Fibroblast of lung (primary cell): Measurements from ENCODE around the gene STOX2. TPM values are rescaled to one million over a fixed set of nuclear protein-coding genes. Genes with fewer than 3 reads are reported as not detected.

Experiments used
- DNase-seq, 2 donors: peaks; one replicate each; pipeline versions ENCODE4 v3.0.0 to v3.0.0-alpha.2; 2010; ENCODE audit warnings: low read depth in 2 of 2
- H2AFZ ChIP-seq: 2 replicates; pipeline ENCODE4 v1.5.1; 2012; ENCODE audit warnings: low read length, control low read depth, inconsistent platforms
- H3K27ac ChIP-seq: 2 replicates; pipeline ENCODE4 v1.5.1; 2011; ENCODE audit warnings: low read length, control low read depth; ENCODE audit not compliant: insufficient read depth
- H3K27me3 ChIP-seq: 2 replicates; pipeline ENCODE4 v1.5.1; 2011; ENCODE audit warnings: mild to moderate bottlenecking, low read length; ENCODE audit not compliant: control insufficient read depth, insufficient read depth
- H3K36me3 ChIP-seq: 2 replicates; pipeline ENCODE4 v1.5.1; 2011; ENCODE audit warnings: low read length; ENCODE audit not compliant: control insufficient read depth, insufficient read depth
- H3K4me1 ChIP-seq: 2 replicates; pipeline ENCODE4 v1.5.1; 2011; ENCODE audit warnings: low read length; ENCODE audit not compliant: control insufficient read depth, insufficient read depth; ENCODE audit errors: extremely low read depth
- H3K4me2 ChIP-seq: 2 replicates; pipeline ENCODE4 v1.5.1; 2011; ENCODE audit warnings: low read length, control low read depth; ENCODE audit not compliant: insufficient read depth; ENCODE audit errors: extremely low read depth
- H3K4me3 ChIP-seq, 4 experiments: fragments of 200-600 bp in 1 of 4; sonication (generic) in 1 of 4; replicated peaks in 1 of 4; 2 replicates each; pipeline ENCODE4 v1.5.1; 2011 to 2016; ENCODE audit warnings: low read length in 4 of 4, low read depth in 3 of 4, mild to moderate bottlenecking in 3 of 4, control low read depth in 2 of 4, inconsistent platforms in 1 of 4, mixed read lengths in 1 of 4; ENCODE audit not compliant: insufficient read depth in 1 of 4; ENCODE audit errors: control extremely low read depth in 1 of 4
- H3K79me2 ChIP-seq: 2 replicates; pipeline ENCODE4 v1.5.1; 2012; ENCODE audit warnings: mild to moderate bottlenecking, low read length, inconsistent platforms; ENCODE audit not compliant: control insufficient read depth, insufficient read depth
- H3K9ac ChIP-seq: 2 replicates; pipeline ENCODE4 v1.5.1; 2011; ENCODE audit warnings: mild to moderate bottlenecking, low read length, control low read depth; ENCODE audit not compliant: insufficient read depth
- H3K9me3 ChIP-seq: 2 replicates; pipeline ENCODE4 v1.5.1; 2012; ENCODE audit warnings: low read depth, low read length; ENCODE audit not compliant: control insufficient read depth, insufficient read depth
- H4K20me1 ChIP-seq: 2 replicates; pipeline ENCODE4 v1.5.1; 2011; ENCODE audit warnings: low read length; ENCODE audit not compliant: control insufficient read depth, insufficient read depth; ENCODE audit errors: extremely low read depth
- EZH2 ChIP-seq: IDR thresholded peaks from 2 replicates; pipeline ENCODE4 v1.5.1; 2012; ENCODE audit warnings: low read length, control low read depth, mild to moderate bottlenecking; ENCODE audit errors: missing control alignments
- polyA plus RNA-seq, 2 donors: library from polyadenylated mRNA; depleted of rRNA in 1 of 2; stranded (reverse) in 1 of 2; unstranded in 1 of 2; fragments of >200 nt; gene quantifications; 2 replicates each; pipeline ENCODE4 v1.2.1, GENCODE V29; 2011 to 2012; ENCODE audit warnings: missing spikeins in 1 of 2
- total RNA-seq: library from RNA; depleted of rRNA; stranded (reverse); fragments of >200 nt; gene quantifications from 2 replicates; pipeline ENCODE4 v1.2.1, GENCODE V29; 2014
- TF ChIP-seq, protein P1 (sequence below), 2 donors: IDR thresholded peaks in 1 of 2; conservative IDR thresholded peaks in 1 of 2; 1 replicate in 1 of 2; 2 replicates in 1 of 2; pipeline ENCODE4 v1.5.1; 2011 to 2012; ENCODE audit warnings: low read length in 2 of 2, control low read depth in 1 of 2, inconsistent platforms in 1 of 2, low read depth in 1 of 2, mild to moderate bottlenecking in 1 of 2

STOX2 gene
- total and polyA plus RNA-seq, 2 donors (not counting 1 experiment from before 2014, with no cell fraction given), result 0.66 to 3.3 TPM

GRCh38 chr4:184032091-184032490 is 127.0 kb downstream of the STOX2 start:
- Histone ChIP-seq H3K36me3 (no peaks in the 10 kb centered on the region), H2AFZ (no peak overlapping the region), H3K9me3 (no peaks in the 10 kb centered on the region), H3K4me2 (no peak overlapping the region), H3K79me2 (no peaks in the 10 kb centered on the region), H4K20me1 (no peaks in the 10 kb centered on the region), H3K9ac (no peak overlapping the region), H3K27ac (no peak overlapping the region), H3K4me1 (no peaks in the 10 kb centered on the region), H3K4me3 (no peak overlapping the region), H3K27me3 (no peaks in the 10 kb centered on the region)
- TF ChIP-seq, protein P1, sequence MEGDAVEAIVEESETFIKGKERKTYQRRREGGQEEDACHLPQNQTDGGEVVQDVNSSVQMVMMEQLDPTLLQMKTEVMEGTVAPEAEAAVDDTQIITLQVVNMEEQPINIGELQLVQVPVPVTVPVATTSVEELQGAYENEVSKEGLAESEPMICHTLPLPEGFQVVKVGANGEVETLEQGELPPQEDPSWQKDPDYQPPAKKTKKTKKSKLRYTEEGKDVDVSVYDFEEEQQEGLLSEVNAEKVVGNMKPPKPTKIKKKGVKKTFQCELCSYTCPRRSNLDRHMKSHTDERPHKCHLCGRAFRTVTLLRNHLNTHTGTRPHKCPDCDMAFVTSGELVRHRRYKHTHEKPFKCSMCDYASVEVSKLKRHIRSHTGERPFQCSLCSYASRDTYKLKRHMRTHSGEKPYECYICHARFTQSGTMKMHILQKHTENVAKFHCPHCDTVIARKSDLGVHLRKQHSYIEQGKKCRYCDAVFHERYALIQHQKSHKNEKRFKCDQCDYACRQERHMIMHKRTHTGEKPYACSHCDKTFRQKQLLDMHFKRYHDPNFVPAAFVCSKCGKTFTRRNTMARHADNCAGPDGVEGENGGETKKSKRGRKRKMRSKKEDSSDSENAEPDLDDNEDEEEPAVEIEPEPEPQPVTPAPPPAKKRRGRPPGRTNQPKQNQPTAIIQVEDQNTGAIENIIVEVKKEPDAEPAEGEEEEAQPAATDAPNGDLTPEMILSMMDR (conservative IDR thresholded peaks at IDR 0.05 in 1 of 2, IDR thresholded peaks at IDR 0.05 in 1 of 2; ENCODE audit: low read depth in 1 of 2, low read length in 2 of 2), result no peak
- no peak for TF ChIP-seq EZH2
- DNase-seq, result no peak

DNA sequence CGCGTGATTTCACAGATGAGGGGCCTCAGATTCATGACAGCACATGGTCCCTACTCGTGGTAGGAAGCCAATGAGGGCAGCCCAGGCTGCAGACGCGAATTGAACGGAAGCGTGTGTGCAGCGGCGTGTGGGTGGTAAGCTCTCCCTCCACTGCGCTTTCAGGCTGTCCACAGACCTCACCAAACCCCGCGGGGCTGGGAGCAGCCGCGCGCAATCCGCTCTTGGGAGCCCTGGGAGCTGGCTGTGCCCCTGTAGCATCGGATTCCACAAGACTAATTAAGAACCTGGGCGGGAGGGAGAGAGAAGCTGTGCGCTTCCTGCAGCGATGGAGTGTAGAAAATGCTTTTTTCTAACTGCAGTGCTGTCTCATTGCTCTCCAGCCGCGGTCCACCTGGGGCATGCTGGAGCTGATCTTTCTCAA is 134.9 kb downstream of the STOX2 start:
- Histone ChIP-seq H2AFZ (no peak overlapping the region), H3K4me2 (no peak overlapping the region), H3K27ac (no peak overlapping the region), H3K36me3 (no peaks in the 10 kb centered on the region), H3K4me3 (peak overlapping the region in 1 of 4 experiments; percentile 9), H3K9me3 (no peaks in the 10 kb centered on the region), H4K20me1 (no peaks in the 10 kb centered on the region), H3K27me3 (no peaks in the 10 kb centered on the region), H3K9ac (no peak overlapping the region), H3K4me1 (no peaks in the 10 kb centered on the region), H3K79me2 (no peaks in the 10 kb centered on the region)
- TF ChIP-seq EZH2, result no peak
- TF ChIP-seq, protein P1 (conservative IDR thresholded peaks at IDR 0.05 in 1 of 2, IDR thresholded peaks at IDR 0.05 in 1 of 2; ENCODE audit: low read depth in 1 of 2, low read length in 2 of 2), result no peak
- peak in 1 of 2 donors; percentile 19 for DNase-seq

DNA sequence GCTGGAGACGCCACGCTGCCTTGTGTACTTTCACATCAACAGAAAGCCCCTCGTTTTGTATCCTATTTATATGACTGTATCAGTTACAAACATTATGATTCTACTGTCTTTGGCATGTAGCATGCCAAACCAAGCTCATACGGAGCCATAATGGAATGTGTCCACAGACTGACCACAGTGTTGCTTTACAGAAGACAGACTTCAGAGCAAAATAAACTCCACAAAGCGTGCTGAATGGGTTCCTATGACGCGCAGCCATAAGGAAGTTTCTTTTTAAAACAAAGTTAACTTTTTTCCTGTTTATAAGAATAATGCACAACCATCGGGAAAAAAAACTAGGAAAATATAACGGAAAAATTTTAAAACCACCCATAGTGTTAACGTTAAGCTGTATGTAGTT is 136.0 kb downstream of the STOX2 start:
- no peaks in the 10 kb centered on the region for H3K4me1 ChIP-seq
- H2AFZ ChIP-seq, result no peak overlapping the region
- H3K4me2 ChIP-seq, result no peak overlapping the region
- H3K27me3 ChIP-seq, result no peaks in the 10 kb centered on the region
- TF ChIP-seq, protein P1 (conservative IDR thresholded peaks at IDR 0.05 in 1 of 2, IDR thresholded peaks at IDR 0.05 in 1 of 2; ENCODE audit: low read depth in 1 of 2, low read length in 2 of 2), result no peak
- no peak for TF ChIP-seq EZH2
- H3K27ac ChIP-seq, result no peak overlapping the region
- peak in 1 of 2 donors; percentile 63 for DNase-seq
- no peak overlapping the region for H3K4me3 ChIP-seq
- no peaks in the 10 kb centered on the region for H4K20me1 ChIP-seq
- H3K9me3 ChIP-seq, result no peaks in the 10 kb centered on the region
- H3K79me2 ChIP-seq, result no peaks in the 10 kb centered on the region
- no peaks in the 10 kb centered on the region for H3K36me3 ChIP-seq
- no peak overlapping the region for H3K9ac ChIP-seq
